GM12875 (cell line): ENCODE data around the gene NSA2.
A peak's percentile ranks its signal among the peaks of the same experiment; 100 is the strongest.

ENCODE experiments used
- H3K4me3 ChIP-seq: one replicate; pipeline ENCODE4 v1.5.1; 2011; ENCODE audit warnings: low read depth, low read length, control low read depth
- CTCF ChIP-seq: IDR thresholded peaks from 2 replicates; pipeline ENCODE4 v1.5.1; 2011; ENCODE audit warnings: low read depth, mild to moderate bottlenecking, control low read depth, inconsistent platforms, low read length, moderate library complexity, borderline replicate concordance; ENCODE audit not compliant: insufficient read depth

The NSA2 gene

GRCh38 chr5:74761241-74761640 lies 5.8 kb upstream of the NSA2 start:
- no peak for TF ChIP-seq CTCF
- H3K4me3 ChIP-seq: no peak overlapping the region

GRCh38 chr5:74762599-74762998 lies 4.5 kb upstream of the NSA2 start:
- TF ChIP-seq CTCF: no peak

GRCh38 chr5:74763504-74763903 lies 3.5 kb upstream of the NSA2 start:
- TF ChIP-seq CTCF: no peak
- H3K4me3 ChIP-seq: no peak overlapping the region

More at GRCh38 chr5:74762599-74762998, 4.5 kb upstream of the NSA2 start:
- no peak overlapping the region for H3K4me3 ChIP-seq

DNA sequence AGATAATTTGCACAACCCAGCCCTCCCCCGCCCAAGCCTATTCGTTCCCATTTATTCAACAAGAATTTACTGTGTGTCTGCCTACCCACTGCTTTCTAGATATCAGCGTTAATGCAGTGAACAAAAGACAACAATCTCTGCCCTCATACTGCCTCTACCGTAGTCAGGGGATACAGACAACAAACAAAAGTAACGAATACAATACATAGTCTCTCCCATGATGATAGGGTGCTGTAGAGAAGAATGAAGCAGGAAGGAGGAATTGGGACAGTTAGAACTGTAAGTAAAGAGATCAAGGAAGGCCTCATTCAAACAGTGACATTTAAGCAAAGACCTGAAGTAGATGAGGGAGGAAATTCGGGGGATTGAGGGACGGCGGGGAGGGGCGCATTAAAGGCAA lies 1.8 kb upstream of the NSA2 start:
- no peak for TF ChIP-seq CTCF
- no peak overlapping the region for H3K4me3 ChIP-seq

DNA sequence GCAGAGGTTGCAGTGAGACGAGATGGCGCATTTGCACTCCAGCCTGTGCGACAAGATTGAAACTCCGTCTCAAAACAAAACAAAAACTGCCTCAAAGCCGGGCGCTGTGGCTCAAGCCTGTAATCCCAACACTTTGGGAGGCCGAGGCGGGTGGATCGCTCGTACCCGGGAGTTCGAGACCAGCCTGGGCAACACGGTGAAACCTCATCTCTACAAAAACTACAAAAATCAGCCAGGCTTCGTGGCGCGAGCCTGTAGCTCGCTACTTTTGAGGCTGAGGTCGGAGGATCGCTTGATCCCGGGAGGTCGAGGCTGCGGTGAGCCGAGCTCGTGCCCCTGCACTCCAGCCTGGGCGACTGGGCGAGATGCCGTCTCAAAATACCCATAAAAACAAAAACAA lies 1.1 kb upstream of the NSA2 start:
- H3K4me3 ChIP-seq: peak overlapping the region; percentile 99
- no peak for TF ChIP-seq CTCF

- TF ChIP-seq CTCF: 0 out of 2 replicates have a peak, but pooled peaks have one; percentile 7
- peak overlapping the region; percentile 99 for H3K4me3 ChIP-seq
Observed at GRCh38 chr5:74766418-74766848, 616 bp upstream of the NSA2 start.

DNA sequence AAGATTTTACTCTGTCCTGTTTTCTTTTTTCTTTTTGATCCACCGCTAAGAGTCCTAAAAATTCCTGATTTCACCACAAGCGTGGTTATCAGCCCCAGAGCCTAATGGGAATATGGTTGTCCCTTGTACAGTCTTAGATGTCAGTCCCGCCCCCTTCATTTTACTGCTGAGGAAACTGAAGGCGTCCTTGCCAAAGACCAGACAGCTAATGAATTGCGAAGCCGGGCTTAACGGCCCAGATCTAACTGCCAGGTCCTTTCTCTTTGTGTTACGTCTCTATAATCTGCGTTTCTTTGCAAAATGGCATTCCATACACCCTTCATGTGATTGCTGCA lies 497 bp downstream of the NSA2 start:
- peak overlapping the region; percentile 99 for H3K4me3 ChIP-seq
- no peak for TF ChIP-seq CTCF
